IgD-negative memory B cell (primary cell): ENCODE results near the gene TRMT5. TPM values are rescaled to one million over a fixed set of nuclear protein-coding genes. Genes with fewer than 3 reads are reported as not detected.

Source experiments
- H3K27ac Mint-ChIP-seq, 3 donors: one replicate each; pipeline ENCODE4 v1.8.0; 2020 to 2022; ENCODE audit warnings: mild to moderate bottlenecking in 3 of 3, mixed read lengths in 3 of 3, moderate library complexity in 1 of 3
- H3K27me3 Mint-ChIP-seq: one replicate; pipeline ENCODE4 v1.8.0; 2021; ENCODE audit warnings: mixed read lengths
- H3K36me3 Mint-ChIP-seq: one replicate; pipeline ENCODE4 v1.8.0; 2020; ENCODE audit warnings: mild to moderate bottlenecking, mixed read lengths
- H3K4me1 Mint-ChIP-seq, 3 donors: one replicate each; pipeline ENCODE4 v1.8.0; 2020 to 2022; ENCODE audit warnings: mixed read lengths in 3 of 3, mild to moderate bottlenecking in 1 of 3
- H3K4me3 Mint-ChIP-seq, 4 donors: one replicate each; pipeline ENCODE4 v1.8.0; 2020 to 2022; ENCODE audit warnings: mild to moderate bottlenecking in 4 of 4, mixed read lengths in 4 of 4, moderate library complexity in 3 of 4
- H3K9me3 Mint-ChIP-seq, 3 donors: one replicate each; pipeline ENCODE4 v1.8.0; 2020 to 2021; ENCODE audit warnings: mixed read lengths in 3 of 3, mild to moderate bottlenecking in 1 of 3
- polyA plus RNA-seq: library from polyadenylated mRNA; unstranded; fragments of 300-500 nt; fragmentation: Illumina TruSeq; gene quantifications from one replicate; pipeline ENCODE4 v1.2.3, GENCODE V29; 2021

The TRMT5 gene
- polyA plus RNA-seq, 1 donor from 2014 or later = 8.4 TPM

GRCh38 chr14:60974090-60974651 lies 6.7 kb downstream of the TRMT5 start:
- Mint-ChIP-seq H3K9me3 (no peaks in the 10 kb centered on the region), H3K27me3 (no peaks in the 10 kb centered on the region), H3K27ac (no peak overlapping the region), H3K4me1 (peaks cover 4 to 26% (median 16%) of the 10 kb centered on the region in 3 donors), H3K36me3 (peaks cover 7% of the 10 kb centered on the region), H3K4me3 (no peak overlapping the region)

- Mint-ChIP-seq H3K27ac (no peak overlapping the region), H3K9me3 (no peaks in the 10 kb centered on the region), H3K27me3 (no peaks in the 10 kb centered on the region), H3K36me3 (peaks cover 7% of the 10 kb centered on the region), H3K4me1 (peaks cover 3 to 18% (median 11%) of the 10 kb centered on the region in 3 donors), H3K4me3 (peak overlapping the region in 1 of 4 donors; percentile 52)
Observed at GRCh38 chr14:60973070-60973469, 7.8 kb downstream of the TRMT5 start.

- Mint-ChIP-seq H3K4me3 (no peak overlapping the region), H3K36me3 (peaks cover 7% of the 10 kb centered on the region), H3K9me3 (no peaks in the 10 kb centered on the region), H3K27ac (no peak overlapping the region), H3K27me3 (no peaks in the 10 kb centered on the region), H3K4me1 (peaks cover 3 to 15% (median 7%) of the 10 kb centered on the region in 3 donors)
Observed at GRCh38 chr14:60972295-60972694, 8.6 kb downstream of the TRMT5 start.

GRCh38 chr14:60971271-60971670 lies 9.6 kb downstream of the TRMT5 start:
- H3K36me3 Mint-ChIP-seq = peaks cover 7% of the 10 kb centered on the region
- H3K27me3 Mint-ChIP-seq = no peaks in the 10 kb centered on the region
- peaks cover 0 to 7% (median 3%) of the 10 kb centered on the region in 3 donors for H3K4me1 Mint-ChIP-seq
- no peak overlapping the region for H3K4me3 Mint-ChIP-seq
- no peaks in the 10 kb centered on the region for H3K9me3 Mint-ChIP-seq
- no peak overlapping the region for H3K27ac Mint-ChIP-seq

GRCh38 chr14:60970146-60970545 lies 10.7 kb downstream of the TRMT5 start:
- H3K4me3 Mint-ChIP-seq = no peak overlapping the region
- no peaks in the 10 kb centered on the region for H3K9me3 Mint-ChIP-seq
- H3K36me3 Mint-ChIP-seq = peaks cover 7% of the 10 kb centered on the region
- peaks cover 0 to 3% (median 0%) of the 10 kb centered on the region in 3 donors for H3K4me1 Mint-ChIP-seq
- no peaks in the 10 kb centered on the region for H3K27me3 Mint-ChIP-seq
- peak overlapping the region in 1 of 3 donors; percentile 7 for H3K27ac Mint-ChIP-seq

GRCh38 chr14:60968671-60969070 lies 12.2 kb downstream of the TRMT5 start:
- no peak overlapping the region for H3K27ac Mint-ChIP-seq
- H3K4me1 Mint-ChIP-seq = no peaks in the 10 kb centered on the region
- H3K4me3 Mint-ChIP-seq = no peak overlapping the region
- no peaks in the 10 kb centered on the region for H3K9me3 Mint-ChIP-seq
- peaks cover 7% of the 10 kb centered on the region for H3K36me3 Mint-ChIP-seq
- no peaks in the 10 kb centered on the region for H3K27me3 Mint-ChIP-seq

- Mint-ChIP-seq H3K9me3 (no peaks in the 10 kb centered on the region), H3K27me3 (no peaks in the 10 kb centered on the region), H3K4me3 (no peak overlapping the region), H3K36me3 (peaks cover 5% of the 10 kb centered on the region), H3K4me1 (no peaks in the 10 kb centered on the region), H3K27ac (no peak overlapping the region)
Observed at GRCh38 chr14:60968099-60968498, 12.8 kb downstream of the TRMT5 start.

GRCh38 chr14:60965402-60965801 lies 15.5 kb downstream of the TRMT5 start:
- H3K4me3 Mint-ChIP-seq = no peak overlapping the region
- H3K9me3 Mint-ChIP-seq = peaks cover 0 to 1% (median 0%) of the 10 kb centered on the region in 3 donors
- H3K27ac Mint-ChIP-seq = no peak overlapping the region
- no peaks in the 10 kb centered on the region for H3K36me3 Mint-ChIP-seq
- no peaks in the 10 kb centered on the region for H3K27me3 Mint-ChIP-seq
- H3K4me1 Mint-ChIP-seq = peaks cover 0 to 1% (median 0%) of the 10 kb centered on the region in 3 donors

GRCh38 chr14:60964904-60965303 lies 16.0 kb downstream of the TRMT5 start:
- peaks cover 0 to 6% (median 1%) of the 10 kb centered on the region in 3 donors for H3K9me3 Mint-ChIP-seq
- peaks cover 0 to 1% (median 0%) of the 10 kb centered on the region in 3 donors for H3K4me1 Mint-ChIP-seq
- H3K36me3 Mint-ChIP-seq = peaks cover 3% of the 10 kb centered on the region
- H3K4me3 Mint-ChIP-seq = no peak overlapping the region
- H3K27ac Mint-ChIP-seq = no peak overlapping the region
- H3K27me3 Mint-ChIP-seq = no peaks in the 10 kb centered on the region

- Mint-ChIP-seq H3K36me3 (peaks cover 7% of the 10 kb centered on the region), H3K4me3 (no peak overlapping the region), H3K27me3 (no peaks in the 10 kb centered on the region), H3K27ac (no peak overlapping the region), H3K4me1 (peaks cover 0 to 1% (median 0%) of the 10 kb centered on the region in 3 donors), H3K9me3 (peaks cover 1 to 16% (median 4%) of the 10 kb centered on the region in 3 donors)
Observed at GRCh38 chr14:60963761-60964160, 17.1 kb downstream of the TRMT5 start.

- Mint-ChIP-seq H3K4me1 (peaks cover 0 to 6% (median 0%) of the 10 kb centered on the region in 3 donors), H3K36me3 (peaks cover 30% of the 10 kb centered on the region), H3K27me3 (no peaks in the 10 kb centered on the region), H3K4me3 (no peak overlapping the region), H3K27ac (no peak overlapping the region), H3K9me3 (peaks cover 12 to 42% (median 22%) of the 10 kb centered on the region in 3 donors)
Observed at GRCh38 chr14:60958146-60958545, 22.7 kb downstream of the TRMT5 start.

GRCh38 chr14:60956632-60957031 lies 24.2 kb downstream of the TRMT5 start:
- Mint-ChIP-seq H3K27ac (peak overlapping the region in 1 of 3 donors; percentile 32), H3K9me3 (peaks cover 12 to 42% (median 22%) of the 10 kb centered on the region in 3 donors), H3K36me3 (peaks cover 30% of the 10 kb centered on the region), H3K27me3 (no peaks in the 10 kb centered on the region), H3K4me1 (peaks cover 0 to 6% (median 0%) of the 10 kb centered on the region in 3 donors), H3K4me3 (peak overlapping the region in 1 of 4 donors; percentile 23)

GRCh38 chr14:60956202-60956601 lies 24.7 kb downstream of the TRMT5 start:
- Mint-ChIP-seq H3K27ac (no peak overlapping the region), H3K27me3 (no peaks in the 10 kb centered on the region), H3K36me3 (peaks cover 30% of the 10 kb centered on the region), H3K9me3 (peaks cover 12 to 42% (median 22%) of the 10 kb centered on the region in 3 donors), H3K4me1 (peaks cover 0 to 4% (median 0%) of the 10 kb centered on the region in 3 donors), H3K4me3 (no peak overlapping the region)

GRCh38 chr14:60951776-60952435 lies 29.0 kb downstream of the TRMT5 start:
- Mint-ChIP-seq H3K4me1 (peaks cover 0 to 2% (median 0%) of the 10 kb centered on the region in 3 donors), H3K4me3 (no peak overlapping the region), H3K36me3 (peaks cover 16% of the 10 kb centered on the region), H3K9me3 (peaks cover 8 to 17% (median 12%) of the 10 kb centered on the region in 3 donors), H3K27me3 (no peaks in the 10 kb centered on the region), H3K27ac (no peak overlapping the region)

- Mint-ChIP-seq H3K36me3 (peaks cover 7% of the 10 kb centered on the region), H3K4me1 (peaks cover 0 to 2% (median 0%) of the 10 kb centered on the region in 3 donors), H3K27ac (no peak overlapping the region), H3K4me3 (no peak overlapping the region), H3K27me3 (no peaks in the 10 kb centered on the region), H3K9me3 (peaks cover 0 to 1% (median 0%) of the 10 kb centered on the region in 3 donors)
Observed at GRCh38 chr14:60946773-60947172, 34.1 kb downstream of the TRMT5 start.
